ENCODE data around the gene SERPINB4. TPM values are rescaled to one million over a fixed set of nuclear protein-coding genes. Genes with fewer than 3 reads are reported as not detected.

SERPINB4 gene
- total and polyA plus RNA-seq, 7 donors = 0.07 TPM; not detected in 6

DNA sequence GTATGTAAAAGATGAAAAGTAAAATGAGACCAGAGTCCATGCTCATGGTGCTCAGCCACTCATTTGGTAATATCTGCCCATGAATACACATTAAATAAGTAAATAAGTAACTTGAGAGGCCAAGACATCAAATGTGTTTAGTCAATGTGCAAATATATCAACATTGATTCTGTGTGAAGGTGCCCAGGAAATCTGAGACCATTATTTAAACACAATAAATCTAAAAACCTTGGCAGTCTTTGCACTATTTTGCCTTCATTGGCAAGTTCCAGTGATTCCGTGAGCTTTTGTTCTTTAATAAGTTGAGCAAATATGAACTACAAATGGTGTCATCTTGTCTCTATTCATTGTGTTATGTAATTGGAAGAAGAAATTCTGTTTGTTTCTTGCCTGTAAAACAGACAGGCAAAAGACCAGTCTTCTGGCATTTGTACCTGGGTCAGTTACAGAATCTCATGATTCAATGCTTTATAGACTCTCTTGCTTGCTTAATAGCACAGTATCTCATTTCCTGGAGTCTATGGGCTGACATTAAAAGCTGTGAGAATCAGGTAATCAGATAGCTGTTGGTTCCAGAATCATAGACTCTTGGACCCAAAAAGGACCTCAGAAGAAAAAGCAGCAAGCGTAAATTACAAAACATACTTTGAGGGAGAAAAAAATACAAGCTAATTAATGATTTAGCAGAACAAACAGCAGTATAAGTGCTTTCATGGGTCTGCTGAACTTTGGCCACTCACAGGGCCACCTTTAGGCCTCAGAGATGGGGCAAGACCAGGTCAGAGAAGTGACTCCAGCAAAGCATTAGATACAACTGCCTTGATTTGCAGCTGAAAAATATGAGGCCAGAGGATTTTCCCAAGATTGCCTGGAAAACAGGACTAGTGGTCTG is 37.6 kb upstream of the SERPINB4 start:
- H3K4me3 ChIP-seq = no peak overlapping the region
- WGBS, 2 donors = 39 to 72% methylated on average over 2 of the region's 2 CpGs
- H3K27me3 ChIP-seq = no peaks in the 10 kb centered on the region
- no peaks in the 10 kb centered on the region for H3K9me3 ChIP-seq
- H3K36me3 ChIP-seq = no peaks in the 10 kb centered on the region
- DNase-seq = no peak
- no peak overlapping the region for H3K27ac ChIP-seq
- peaks cover 0 to 3% (median 0%) of the 10 kb centered on the region in 4 donors for H3K4me1 ChIP-seq
- TF ChIP-seq POLR2A (IDR thresholded peaks at IDR 0.05) (no peak), EP300 (IDR thresholded peaks at IDR 0.05) (no peak), POLR2AphosphoS5 (IDR thresholded peaks at IDR 0.05) (no peak)
- TF ChIP-seq, protein P1, sequence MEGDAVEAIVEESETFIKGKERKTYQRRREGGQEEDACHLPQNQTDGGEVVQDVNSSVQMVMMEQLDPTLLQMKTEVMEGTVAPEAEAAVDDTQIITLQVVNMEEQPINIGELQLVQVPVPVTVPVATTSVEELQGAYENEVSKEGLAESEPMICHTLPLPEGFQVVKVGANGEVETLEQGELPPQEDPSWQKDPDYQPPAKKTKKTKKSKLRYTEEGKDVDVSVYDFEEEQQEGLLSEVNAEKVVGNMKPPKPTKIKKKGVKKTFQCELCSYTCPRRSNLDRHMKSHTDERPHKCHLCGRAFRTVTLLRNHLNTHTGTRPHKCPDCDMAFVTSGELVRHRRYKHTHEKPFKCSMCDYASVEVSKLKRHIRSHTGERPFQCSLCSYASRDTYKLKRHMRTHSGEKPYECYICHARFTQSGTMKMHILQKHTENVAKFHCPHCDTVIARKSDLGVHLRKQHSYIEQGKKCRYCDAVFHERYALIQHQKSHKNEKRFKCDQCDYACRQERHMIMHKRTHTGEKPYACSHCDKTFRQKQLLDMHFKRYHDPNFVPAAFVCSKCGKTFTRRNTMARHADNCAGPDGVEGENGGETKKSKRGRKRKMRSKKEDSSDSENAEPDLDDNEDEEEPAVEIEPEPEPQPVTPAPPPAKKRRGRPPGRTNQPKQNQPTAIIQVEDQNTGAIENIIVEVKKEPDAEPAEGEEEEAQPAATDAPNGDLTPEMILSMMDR (IDR thresholded peaks at IDR 0.05) = no peak
- intact Hi-C loops (cut with DNase I) = no loop called here

DNA sequence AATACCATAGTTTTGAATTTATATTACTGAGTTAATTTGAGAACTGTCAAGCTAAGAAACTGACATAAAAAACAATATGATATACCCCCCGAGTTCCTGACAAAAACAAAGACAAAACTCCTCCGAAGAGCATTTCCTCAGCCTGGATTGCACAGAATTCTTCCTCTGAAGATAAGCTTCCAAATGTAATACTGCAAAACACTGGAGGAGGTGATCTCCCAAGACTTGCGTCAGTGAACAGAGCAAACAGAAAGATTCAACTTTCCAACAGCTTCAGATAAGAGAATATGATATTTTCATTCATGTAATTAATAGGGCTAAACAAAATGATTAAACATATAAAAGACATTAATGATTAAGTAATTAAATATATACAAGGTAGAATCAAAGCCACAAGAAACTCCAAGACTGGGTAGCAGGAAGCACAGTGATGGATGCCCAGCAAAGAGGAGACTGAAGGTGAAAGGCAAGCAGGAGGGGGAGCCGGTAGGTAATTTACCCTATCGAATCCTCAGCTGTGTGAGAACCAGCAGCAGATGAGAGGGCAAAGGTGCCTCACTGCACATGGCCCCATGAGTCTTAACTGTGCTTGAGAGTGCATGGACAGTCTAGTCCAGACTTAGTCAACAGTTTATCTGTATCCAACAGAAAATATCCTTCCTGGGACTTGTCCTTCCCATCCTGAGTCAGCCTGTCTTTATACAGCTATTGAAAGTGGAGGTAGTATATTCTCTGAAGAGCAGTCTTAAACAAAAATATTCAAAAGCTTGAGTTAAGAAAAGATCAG is 36.0 kb upstream of the SERPINB4 start:
- H3K4me1 ChIP-seq = peaks cover 0 to 3% (median 0%) of the 10 kb centered on the region in 4 donors
- no peak overlapping the region for H3K4me3 ChIP-seq
- DNase-seq = no peak
- H3K27me3 ChIP-seq = no peaks in the 10 kb centered on the region
- TF ChIP-seq POLR2A (IDR thresholded peaks at IDR 0.05) = no peak
- TF ChIP-seq EP300 (IDR thresholded peaks at IDR 0.05) = no peak
- no peak for TF ChIP-seq POLR2AphosphoS5 (IDR thresholded peaks at IDR 0.05)
- TF ChIP-seq, protein P1 (IDR thresholded peaks at IDR 0.05) = no peak
- H3K9me3 ChIP-seq = no peaks in the 10 kb centered on the region
- no peaks in the 10 kb centered on the region for H3K36me3 ChIP-seq
- no peak overlapping the region for H3K27ac ChIP-seq
- 72 to 82% methylated on average over 5 of the region's 5 CpGs for WGBS, 2 donors
- intact Hi-C loops (cut with DNase I) = no loop called here

DNA sequence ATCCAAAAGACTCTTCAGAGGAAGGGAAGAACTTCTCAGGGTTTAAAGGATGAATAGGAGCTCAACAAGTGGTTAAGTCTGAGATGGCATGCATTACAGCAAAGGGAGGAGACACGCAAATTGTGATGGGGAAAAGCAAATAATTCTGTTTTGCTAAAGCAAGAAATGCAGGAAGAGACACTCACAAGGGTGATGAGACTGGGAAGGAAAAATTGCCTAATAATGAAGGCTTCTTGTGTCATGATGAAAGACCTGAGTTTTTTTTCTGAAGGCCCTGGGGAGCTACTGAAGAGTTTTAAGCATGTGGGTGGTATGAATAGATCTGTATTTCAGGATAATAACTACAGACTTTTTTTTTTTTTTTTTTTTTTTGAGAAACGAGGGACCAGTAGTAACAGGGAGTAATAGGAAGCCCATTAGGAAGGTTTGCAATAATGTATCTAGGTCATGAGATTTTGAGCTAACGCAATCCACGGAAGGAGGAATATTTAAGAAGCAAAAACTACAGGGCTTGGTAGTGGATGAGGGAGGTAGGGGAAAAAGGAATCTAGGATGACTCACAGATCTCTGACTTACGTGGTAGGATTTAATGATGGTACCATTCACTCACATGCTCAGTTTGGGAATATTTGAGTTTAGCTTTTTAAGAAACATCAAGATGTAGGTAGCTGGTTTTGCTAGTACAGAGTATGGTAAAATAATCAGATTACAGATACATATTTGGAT is 33.6 kb upstream of the SERPINB4 start:
- no peak overlapping the region for H3K27ac ChIP-seq
- WGBS, 2 donors = 53 to 69% methylated on average over 5 of the region's 5 CpGs
- H3K4me3 ChIP-seq = no peak overlapping the region
- DNase-seq = no peak
- H3K27me3 ChIP-seq = no peaks in the 10 kb centered on the region
- H3K4me1 ChIP-seq = peaks cover 0 to 3% (median 0%) of the 10 kb centered on the region in 4 donors
- no peaks in the 10 kb centered on the region for H3K36me3 ChIP-seq
- intact Hi-C loops (cut with DNase I) = no loop called here
- no peaks in the 10 kb centered on the region for H3K9me3 ChIP-seq
- TF ChIP-seq POLR2A (IDR thresholded peaks at IDR 0.05) (no peak), POLR2AphosphoS5 (IDR thresholded peaks at IDR 0.05) (no peak), EP300 (IDR thresholded peaks at IDR 0.05) (no peak)
- TF ChIP-seq, protein P1 (IDR thresholded peaks at IDR 0.05) = no peak

DNA sequence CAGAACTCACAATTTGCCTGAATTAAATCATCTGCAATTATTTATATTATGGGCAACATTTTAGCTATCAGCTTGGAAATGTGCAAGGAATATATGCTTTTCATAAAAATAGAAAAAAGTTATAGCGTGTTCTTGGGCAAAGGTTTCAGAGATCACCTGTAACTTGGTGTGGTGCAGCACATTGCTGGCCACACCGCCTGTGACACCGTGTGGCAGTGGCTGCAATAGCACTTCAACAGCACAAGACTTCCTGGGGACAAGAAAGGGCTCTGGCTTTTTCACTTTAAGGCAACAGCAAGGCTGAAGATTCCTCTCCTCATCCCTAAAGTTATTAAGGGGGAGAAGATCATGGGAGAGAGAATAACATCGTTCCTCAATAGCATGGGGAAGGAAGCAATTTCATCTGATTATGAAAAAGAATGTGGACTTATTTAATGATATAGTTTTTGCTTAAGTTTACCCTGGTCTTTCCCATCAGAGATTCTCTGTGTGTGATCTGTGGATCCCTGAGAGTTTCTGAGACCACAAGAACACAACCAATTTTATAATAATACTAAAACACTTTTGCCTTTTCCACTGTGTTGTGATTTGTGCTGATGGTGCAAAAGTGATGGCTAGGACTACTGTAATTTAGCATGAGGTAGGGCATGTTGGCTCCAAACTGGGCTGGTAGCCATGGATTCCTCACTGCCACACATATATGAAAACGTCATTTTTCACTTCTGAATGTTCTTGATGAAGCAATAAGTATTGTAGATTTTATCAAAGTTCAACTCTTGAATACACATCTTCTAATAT is 32.7 kb upstream of the SERPINB4 start:
- WGBS, 2 donors = 18 to 34% methylated on average over 5 of the region's 5 CpGs
- no peak overlapping the region for H3K4me3 ChIP-seq
- no peaks in the 10 kb centered on the region for H3K36me3 ChIP-seq
- H3K9me3 ChIP-seq = no peaks in the 10 kb centered on the region
- no peak for DNase-seq
- H3K27ac ChIP-seq = no peak overlapping the region
- H3K27me3 ChIP-seq = no peaks in the 10 kb centered on the region
- intact Hi-C loops (cut with DNase I) = no loop called here
- TF ChIP-seq POLR2A (IDR thresholded peaks at IDR 0.05) (no peak), POLR2AphosphoS5 (IDR thresholded peaks at IDR 0.05) (no peak), EP300 (IDR thresholded peaks at IDR 0.05) (no peak)
- TF ChIP-seq, protein P1 (IDR thresholded peaks at IDR 0.05) = no peak
- H3K4me1 ChIP-seq = peaks cover 0 to under 1% (median 0%) of the 10 kb centered on the region in 4 donors
